ENCODE measurements around the gene VSIR. TPM values are rescaled to one million over a fixed set of nuclear protein-coding genes. Genes with fewer than 3 reads are reported as not detected.
A peak's percentile ranks its signal among the peaks of the same experiment; 100 is the strongest.

Gene VSIR
- total RNA-seq, 4 donors from 2014 or later: 34.7 to 83.6 (median 61.6) TPM

DNA sequence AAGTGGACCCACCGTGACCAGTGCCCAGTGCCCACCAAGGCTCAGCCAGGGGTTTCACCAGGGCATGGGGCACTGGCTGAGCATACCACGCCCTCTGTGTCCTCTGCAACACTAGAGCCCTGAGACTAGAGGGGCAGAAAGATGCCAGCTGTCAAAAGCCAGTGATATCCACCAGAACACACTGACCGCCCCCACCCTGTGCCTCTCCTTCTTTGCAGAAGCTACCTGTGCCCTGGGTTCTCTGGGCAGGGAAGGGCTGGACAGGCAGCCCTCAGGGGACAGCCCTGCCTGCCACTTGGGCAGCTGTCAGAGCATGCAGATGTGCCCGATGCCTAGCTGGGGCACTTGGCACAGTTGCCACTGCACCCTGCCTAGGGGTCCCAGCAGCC lies 494 bp downstream of the VSIR start:
- H3K36me3 ChIP-seq: no peaks in the 10 kb centered on the region
- H3K27ac ChIP-seq: peak overlapping the region; percentile 81 to 95 (median 92)
- no peaks in the 10 kb centered on the region for H3K9me3 ChIP-seq
- ATAC-seq: peak; percentile 0
- peak overlapping the region; percentile 57 to 81 for H3K4me3 ChIP-seq
- H3K27me3 ChIP-seq: no peaks in the 10 kb centered on the region
- peaks cover 3 to 78% (median 40%) of the 10 kb centered on the region in 3 donors for H3K4me1 ChIP-seq
- no peak for TF ChIP-seq EP300 (IDR thresholded peaks at IDR 0.05)
- no peak for TF ChIP-seq POLR2A (IDR thresholded peaks at IDR 0.05)
- WGBS, 2 donors (ENCODE audit: low coverage in 1 of 2): no CpG with 5 or more reads among the region's 4 CpGs

DNA sequence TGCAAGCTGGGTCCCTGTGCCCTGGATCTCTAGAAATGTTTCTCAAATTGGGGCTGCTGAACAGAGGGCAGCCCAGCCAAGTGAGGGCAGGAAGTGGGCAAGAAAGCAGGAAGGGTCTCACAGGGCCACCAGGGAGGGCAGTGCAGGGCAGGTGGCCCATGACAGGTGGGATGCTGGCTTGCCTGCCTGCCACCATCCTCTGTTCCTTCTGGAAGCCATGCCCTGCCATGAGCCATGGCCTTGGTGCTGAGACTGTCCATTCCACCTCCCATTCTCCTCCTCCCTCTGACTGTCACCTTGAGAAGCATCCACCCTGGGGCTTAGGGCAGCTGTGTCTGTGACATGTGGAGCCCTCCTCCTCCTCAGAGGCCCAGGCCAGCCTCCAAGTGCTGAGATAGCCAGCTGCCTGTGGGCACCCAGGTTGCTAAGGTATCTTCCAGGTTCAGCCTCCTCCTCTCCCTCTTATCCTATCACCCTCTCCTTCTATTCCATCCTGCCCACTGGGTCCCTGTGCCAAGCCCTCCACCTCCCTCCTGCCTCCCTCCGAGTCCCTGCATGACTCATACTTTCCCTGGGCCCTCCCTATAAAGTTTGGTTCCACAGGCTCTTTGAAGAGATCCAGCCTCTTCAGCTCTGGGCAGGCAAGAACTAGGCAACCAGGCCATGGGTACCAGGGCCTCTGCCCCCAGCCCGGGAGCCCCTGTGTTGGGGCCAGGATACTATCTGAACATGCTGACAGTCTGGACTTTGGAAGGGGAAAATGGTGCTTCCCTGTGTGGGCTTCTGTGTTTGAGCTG lies 1.3 kb downstream of the VSIR start:
- Histone ChIP-seq H3K4me3 (peak overlapping the region; percentile 57 to 81), H3K36me3 (no peaks in the 10 kb centered on the region), H3K4me1 (peaks cover 3 to 86% (median 48%) of the 10 kb centered on the region in 3 donors), H3K9me3 (no peaks in the 10 kb centered on the region), H3K27ac (peak overlapping the region; percentile 81 to 95 (median 92)), H3K27me3 (no peaks in the 10 kb centered on the region)
- WGBS, 2 donors (ENCODE audit: low coverage in 1 of 2): 0% methylated on average over 1 of the region's 2 CpGs
- peak; percentile 57 to 71 for TF ChIP-seq POLR2A (IDR thresholded peaks at IDR 0.05)
- peak; percentile 92 for TF ChIP-seq POLR2AphosphoS5 (IDR thresholded peaks at IDR 0.05)
- no peak for TF ChIP-seq CTCF (IDR thresholded peaks at IDR 0.05)
- TF ChIP-seq EP300 (IDR thresholded peaks at IDR 0.05): no peak
- peak; percentile 70 for ATAC-seq

DNA sequence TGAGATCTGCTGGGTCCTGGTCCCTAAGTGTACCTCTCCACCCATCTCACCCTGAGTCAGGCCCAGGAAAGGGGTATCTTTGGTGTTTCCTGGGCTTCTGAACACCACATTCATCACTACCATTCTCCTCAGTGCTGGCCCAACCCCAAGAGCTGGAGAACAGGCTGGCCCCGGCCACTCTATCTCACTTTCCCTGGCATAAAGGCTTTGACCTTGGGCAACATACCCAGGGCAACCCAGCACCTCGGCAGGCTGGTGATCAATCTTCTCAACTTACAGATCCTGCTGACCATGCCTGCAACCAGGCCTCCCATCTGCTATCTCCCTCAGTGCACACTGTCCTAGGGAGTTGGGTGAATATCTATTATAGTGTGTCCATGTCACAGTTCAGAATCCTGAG lies 2.1 kb downstream of the VSIR start:
- H3K27ac ChIP-seq: peak overlapping the region; percentile 81 to 95 (median 92)
- no peaks in the 10 kb centered on the region for H3K27me3 ChIP-seq
- ATAC-seq: no peak
- no peaks in the 10 kb centered on the region for H3K9me3 ChIP-seq
- WGBS, 2 donors (ENCODE audit: low coverage in 1 of 2): 14 to 42% methylated on average over 1 to 2 of the region's 2 CpGs
- H3K4me1 ChIP-seq: peaks cover 3 to 94% (median 56%) of the 10 kb centered on the region in 3 donors
- no peaks in the 10 kb centered on the region for H3K36me3 ChIP-seq
- no peak for TF ChIP-seq POLR2AphosphoS5 (IDR thresholded peaks at IDR 0.05)
- no peak for TF ChIP-seq POLR2A (IDR thresholded peaks at IDR 0.05)
- TF ChIP-seq EP300 (IDR thresholded peaks at IDR 0.05): no peak
- no peak for TF ChIP-seq CTCF (IDR thresholded peaks at IDR 0.05)
- peak overlapping the region in 1 of 2 donors; percentile 81 for H3K4me3 ChIP-seq

DNA sequence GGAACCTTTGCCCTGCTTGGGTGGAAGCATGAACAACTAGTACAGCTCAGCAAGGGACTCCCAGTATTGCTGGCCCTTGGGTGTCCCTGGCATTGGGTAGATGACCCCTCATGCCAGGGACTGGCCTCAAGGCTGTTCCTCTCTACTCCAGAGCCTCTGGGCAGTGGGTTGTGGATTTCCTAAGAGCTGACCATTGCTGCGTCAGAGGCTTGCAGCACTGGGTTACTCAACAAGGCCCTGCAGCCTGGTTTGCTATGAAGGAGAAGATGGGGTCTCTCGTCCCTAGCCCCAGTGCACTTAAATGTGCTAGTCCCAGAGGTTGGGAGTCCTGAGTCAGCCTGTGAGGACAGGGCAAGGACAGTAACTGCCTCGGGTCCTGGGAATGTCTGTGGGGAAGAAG lies 2.5 kb downstream of the VSIR start:
- peak overlapping the region in 1 of 2 donors; percentile 81 for H3K4me3 ChIP-seq
- H3K36me3 ChIP-seq: no peaks in the 10 kb centered on the region
- H3K27me3 ChIP-seq: no peaks in the 10 kb centered on the region
- H3K27ac ChIP-seq: peak overlapping the region; percentile 81 to 95 (median 92)
- peaks cover 3 to 97% (median 60%) of the 10 kb centered on the region in 3 donors for H3K4me1 ChIP-seq
- no peak for TF ChIP-seq POLR2AphosphoS5 (IDR thresholded peaks at IDR 0.05)
- WGBS, 2 donors (ENCODE audit: low coverage in 1 of 2): no CpG with 5 or more reads among the region's 3 CpGs
- no peaks in the 10 kb centered on the region for H3K9me3 ChIP-seq
- ATAC-seq: no peak

DNA sequence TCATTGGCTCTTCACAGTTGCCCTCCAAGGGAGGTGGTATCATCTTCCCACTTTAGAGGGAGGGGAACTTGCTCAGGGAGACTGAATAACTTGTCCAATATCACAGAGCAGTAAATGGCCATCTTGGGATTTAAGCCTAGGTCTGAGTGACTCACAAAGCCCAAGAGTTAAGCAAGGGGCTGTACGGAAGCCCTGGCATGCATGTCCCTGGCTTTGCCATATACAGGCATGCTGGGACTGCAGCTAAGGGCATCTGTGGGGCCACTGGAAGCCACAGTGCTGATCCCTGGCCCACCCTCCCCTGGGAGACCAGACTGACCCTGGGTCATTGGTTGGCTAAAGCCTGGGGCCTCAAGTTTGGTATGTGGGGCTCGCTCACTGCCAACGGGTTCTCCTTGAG lies 3.1 kb downstream of the VSIR start:
- Histone ChIP-seq H3K9me3 (no peaks in the 10 kb centered on the region), H3K27me3 (no peaks in the 10 kb centered on the region), H3K4me3 (peak overlapping the region in 1 of 2 donors; percentile 81), H3K27ac (peak overlapping the region in 3 of 4 donors; percentile 90 to 95 (median 94)), H3K36me3 (no peaks in the 10 kb centered on the region), H3K4me1 (peaks cover 6 to 97% (median 65%) of the 10 kb centered on the region in 3 donors)
- no CpG with 5 or more reads among the region's 3 CpGs for WGBS, 2 donors (ENCODE audit: low coverage in 1 of 2)
- no peak for ATAC-seq
- no peak for TF ChIP-seq CTCF (IDR thresholded peaks at IDR 0.05)
- TF ChIP-seq EP300 (IDR thresholded peaks at IDR 0.05): no peak
- no peak for TF ChIP-seq POLR2AphosphoS5 (IDR thresholded peaks at IDR 0.05)
- TF ChIP-seq POLR2A (IDR thresholded peaks at IDR 0.05): no peak
